ENCODE data around the gene XAGE3. TPM values are rescaled to one million over a fixed set of nuclear protein-coding genes. Genes with fewer than 3 reads are reported as not detected.
"Not testable (repeated sequence)": the region's sequence is repeated elsewhere in the genome, so short reads cannot be mapped to it uniquely, and the experiment has no call there.

XAGE3 gene
- total RNA-seq (2014; rRNA removed; shearing (Covaris generic)) = not detected in 2 replicates
- not detected in 2 replicates for polyA plus RNA-seq (2016; fragmentation: Nextera tagmentation; extraction: Ambion mirVana)

GRCh38 chrX:52867610-52868348 lies at the start of gene XAGE3:
XAGE3 (minus strand) TSS chrX:52868083; CDS start chrX:52867133, 950 bp downstream.
- no peak within 1 kb of the TSS for H3K4me2 ChIP-seq (ENCODE audit: unreplicated experiment)
- H3K27ac ChIP-seq = no peak within 1 kb of the TSS
- no peaks in the 10 kb centered on the region for H3K9me2 ChIP-seq (ENCODE audit: insufficient read depth)
- no peak within 1 kb of the TSS for H3K4me3 ChIP-seq
- H3K79me2 ChIP-seq (ENCODE audit: insufficient read depth) = no peaks in the 10 kb centered on the region
- TF ChIP-seq EZH2phosphoT487 (IDR thresholded peaks at IDR 0.05; ENCODE audit: insufficient read depth, low read depth) = no peak
- no peak for TF ChIP-seq EZH2 (IDR thresholded peaks at IDR 0.05; ENCODE audit: insufficient read depth, poor library complexity, severe bottlenecking)
- H2AFZ ChIP-seq = no peak within 1 kb of the TSS
- no peaks in the 10 kb centered on the region for H3K4me1 ChIP-seq (ENCODE audit: insufficient read depth)
- peaks cover 3% of the 10 kb centered on the region; the same call in 1 of the 2 replicates for H3K27me3 ChIP-seq (replicated peaks; ENCODE audit: insufficient read depth)
- no peaks in the 10 kb centered on the region for H4K20me1 ChIP-seq (ENCODE audit: insufficient read depth)
- no peak for DNase-seq
- in situ Hi-C loops (cut with MboI) = loop anchor here (25.0 kb wide), 1 partner anchor 280 kb away; no protein-coding TSS in a partner anchor
- H3K9me3 ChIP-seq (ENCODE audit: low read depth) = no peaks in the 10 kb centered on the region
- H3K36me3 ChIP-seq (ENCODE audit: low read depth) = no peaks in the 10 kb centered on the region
- 74 to 79% methylated on average over 15 to 33 of the region's 35 CpGs for WGBS, 2 experiments (ENCODE audit: low coverage in 1 of 2, low lambda C conversion rate in 2 of 2, missing lambda C conversion rate in 2 of 2)
- H3F3A ChIP-seq (ENCODE audit: insufficient read depth) = no peaks in the 10 kb centered on the region
- no peak within 1 kb of the TSS for H3K9ac ChIP-seq

DNA sequence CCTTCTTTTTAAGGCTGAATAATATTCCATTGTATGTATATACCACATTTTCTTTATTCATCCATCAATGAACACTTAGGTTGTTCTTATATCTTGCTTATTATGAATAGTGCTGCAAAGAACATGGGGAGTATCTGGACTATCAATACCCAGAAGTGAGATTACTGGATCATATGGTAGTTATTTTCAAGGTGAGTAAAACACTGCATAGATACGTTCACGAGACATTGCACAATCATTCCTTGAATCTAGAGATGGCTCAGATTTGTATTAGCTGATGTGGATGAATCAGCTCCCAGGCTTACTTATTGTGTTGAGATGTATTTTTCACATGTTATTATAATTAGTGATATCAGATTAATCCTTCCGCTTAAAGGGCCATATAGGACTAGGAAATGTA lies 46.8 kb upstream of the XAGE3 start:
- H3K9ac ChIP-seq; H3K9me2 ChIP-seq (ENCODE audit: insufficient read depth); H3K27me3 ChIP-seq (replicated peaks; ENCODE audit: insufficient read depth); in situ Hi-C loops (cut with MboI); H3K4me2 ChIP-seq (ENCODE audit: unreplicated experiment); H3K36me3 ChIP-seq (ENCODE audit: low read depth); H3F3A ChIP-seq (ENCODE audit: insufficient read depth); H3K79me2 ChIP-seq (ENCODE audit: insufficient read depth); H3K27ac ChIP-seq; H2AFZ ChIP-seq; H3K4me3 ChIP-seq; H3K4me1 ChIP-seq (ENCODE audit: insufficient read depth); H3K9me3 ChIP-seq (ENCODE audit: low read depth); H4K20me1 ChIP-seq (ENCODE audit: insufficient read depth); DNase-seq: not testable (repeated sequence)
- WGBS, 2 experiments (ENCODE audit: low coverage in 1 of 2, low lambda C conversion rate in 2 of 2, missing lambda C conversion rate in 2 of 2) = no CpG with 5 or more reads among the region's 3 CpGs

- DNase-seq; H2AFZ ChIP-seq; H3K9me2 ChIP-seq (ENCODE audit: insufficient read depth); H3K36me3 ChIP-seq (ENCODE audit: low read depth); H3K4me3 ChIP-seq; H3K79me2 ChIP-seq (ENCODE audit: insufficient read depth); H3K27me3 ChIP-seq (replicated peaks; ENCODE audit: insufficient read depth); H3K9ac ChIP-seq; H4K20me1 ChIP-seq (ENCODE audit: insufficient read depth); H3K9me3 ChIP-seq (ENCODE audit: low read depth); H3K4me2 ChIP-seq (ENCODE audit: unreplicated experiment); H3K27ac ChIP-seq; in situ Hi-C loops (cut with MboI); H3K4me1 ChIP-seq (ENCODE audit: insufficient read depth); H3F3A ChIP-seq (ENCODE audit: insufficient read depth): not testable (repeated sequence)
- no CpG with 5 or more reads among the region's 9 CpGs for WGBS, 2 experiments (ENCODE audit: low coverage in 1 of 2, low lambda C conversion rate in 2 of 2, missing lambda C conversion rate in 2 of 2)
Observed at GRCh38 chrX:52913681-52914080, 45.8 kb upstream of the XAGE3 start.

DNA sequence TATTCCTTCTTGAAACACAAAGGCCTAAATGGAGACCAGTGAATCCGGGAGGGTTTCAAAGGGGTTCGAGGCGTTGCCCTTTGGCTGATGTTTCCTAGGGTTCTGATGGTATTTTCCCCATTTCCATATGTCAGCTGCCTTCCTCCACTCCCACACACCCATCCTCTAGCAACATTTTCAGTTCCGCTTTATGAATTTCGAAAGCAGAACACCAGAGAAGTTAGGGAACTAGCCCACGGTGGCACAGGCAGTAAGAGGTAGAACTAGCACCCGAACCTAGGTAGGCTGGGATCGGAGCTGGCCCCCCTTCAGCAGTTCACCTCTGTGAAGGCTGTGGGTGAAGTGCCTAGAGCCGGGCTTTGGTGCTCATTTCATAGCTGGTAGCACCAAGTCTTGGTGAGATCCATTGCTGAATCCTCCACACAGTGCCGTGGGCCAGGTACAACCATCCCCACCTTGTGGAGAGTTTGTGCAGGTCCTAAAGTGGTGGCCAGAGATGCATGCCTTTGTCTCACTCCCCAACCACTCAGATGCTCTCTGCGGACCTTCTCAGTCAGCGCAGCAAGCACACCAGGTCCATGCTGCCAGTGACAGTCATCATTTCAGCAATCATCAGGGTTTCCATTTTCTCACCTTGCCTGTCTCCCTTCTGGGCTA lies 41.6 kb upstream of the XAGE3 start:
- WGBS, 2 experiments (ENCODE audit: low coverage in 1 of 2, low lambda C conversion rate in 2 of 2, missing lambda C conversion rate in 2 of 2) = no CpG with 5 or more reads among the region's 12 CpGs
- H3K4me2 ChIP-seq (ENCODE audit: unreplicated experiment); H3K27ac ChIP-seq; H3K27me3 ChIP-seq (replicated peaks; ENCODE audit: insufficient read depth); H3K79me2 ChIP-seq (ENCODE audit: insufficient read depth); H3K36me3 ChIP-seq (ENCODE audit: low read depth); H3K9ac ChIP-seq; H3K9me3 ChIP-seq (ENCODE audit: low read depth); H2AFZ ChIP-seq; H3F3A ChIP-seq (ENCODE audit: insufficient read depth); H4K20me1 ChIP-seq (ENCODE audit: insufficient read depth); in situ Hi-C loops (cut with MboI); H3K4me1 ChIP-seq (ENCODE audit: insufficient read depth); DNase-seq; H3K4me3 ChIP-seq; H3K9me2 ChIP-seq (ENCODE audit: insufficient read depth): not testable (repeated sequence)

- H3K9ac ChIP-seq; DNase-seq; H3K36me3 ChIP-seq (ENCODE audit: low read depth); H3K27me3 ChIP-seq (replicated peaks; ENCODE audit: insufficient read depth); H4K20me1 ChIP-seq (ENCODE audit: insufficient read depth); in situ Hi-C loops (cut with MboI); H2AFZ ChIP-seq; H3K79me2 ChIP-seq (ENCODE audit: insufficient read depth); H3K4me3 ChIP-seq; H3K9me3 ChIP-seq (ENCODE audit: low read depth); H3K4me2 ChIP-seq (ENCODE audit: unreplicated experiment); H3K4me1 ChIP-seq (ENCODE audit: insufficient read depth); H3K27ac ChIP-seq; H3K9me2 ChIP-seq (ENCODE audit: insufficient read depth); H3F3A ChIP-seq (ENCODE audit: insufficient read depth): not testable (repeated sequence)
- WGBS, 2 experiments (ENCODE audit: low coverage in 1 of 2, low lambda C conversion rate in 2 of 2, missing lambda C conversion rate in 2 of 2) = no CpG with 5 or more reads among the region's 17 CpGs
Observed at GRCh38 chrX:52907900-52908299, 40.0 kb upstream of the XAGE3 start.

DNA sequence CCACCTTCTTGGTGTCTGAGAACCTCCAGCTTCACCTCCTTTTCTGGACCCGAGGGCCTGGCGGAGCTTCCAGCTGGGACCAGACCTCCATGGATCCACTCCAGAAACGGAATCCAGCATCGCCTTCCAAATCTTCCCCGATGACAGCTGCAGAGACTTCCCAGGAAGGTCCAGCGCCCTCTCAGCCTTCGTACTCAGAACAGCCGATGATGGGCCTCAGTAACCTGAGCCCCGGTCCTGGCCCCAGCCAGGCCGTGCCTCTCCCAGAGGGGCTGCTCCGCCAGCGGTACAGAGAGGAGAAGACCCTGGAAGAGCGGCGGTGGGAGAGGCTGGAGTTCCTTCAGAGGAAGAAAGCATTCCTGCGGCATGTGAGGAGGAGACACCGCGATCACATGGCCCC lies 39.3 kb upstream of the XAGE3 start:
- H2AFZ ChIP-seq; H3K36me3 ChIP-seq (ENCODE audit: low read depth); H3K4me3 ChIP-seq; H3K27me3 ChIP-seq (replicated peaks; ENCODE audit: insufficient read depth); in situ Hi-C loops (cut with MboI); H3K4me2 ChIP-seq (ENCODE audit: unreplicated experiment); H3K9ac ChIP-seq; H3K9me2 ChIP-seq (ENCODE audit: insufficient read depth); H3F3A ChIP-seq (ENCODE audit: insufficient read depth); DNase-seq; H3K9me3 ChIP-seq (ENCODE audit: low read depth); H3K79me2 ChIP-seq (ENCODE audit: insufficient read depth); H3K4me1 ChIP-seq (ENCODE audit: insufficient read depth); H3K27ac ChIP-seq; H4K20me1 ChIP-seq (ENCODE audit: insufficient read depth): not testable (repeated sequence)
- WGBS, 2 experiments (ENCODE audit: low coverage in 1 of 2, low lambda C conversion rate in 2 of 2, missing lambda C conversion rate in 2 of 2) = no CpG with 5 or more reads among the region's 17 CpGs

GRCh38 chrX:52906072-52906471 lies 38.2 kb upstream of the XAGE3 start:
- H3K27me3 ChIP-seq (replicated peaks; ENCODE audit: insufficient read depth); H3K9me2 ChIP-seq (ENCODE audit: insufficient read depth); in situ Hi-C loops (cut with MboI); H3F3A ChIP-seq (ENCODE audit: insufficient read depth); H2AFZ ChIP-seq; H3K36me3 ChIP-seq (ENCODE audit: low read depth); H4K20me1 ChIP-seq (ENCODE audit: insufficient read depth); H3K79me2 ChIP-seq (ENCODE audit: insufficient read depth); H3K4me3 ChIP-seq; H3K4me1 ChIP-seq (ENCODE audit: insufficient read depth); H3K27ac ChIP-seq; H3K9me3 ChIP-seq (ENCODE audit: low read depth); H3K9ac ChIP-seq; H3K4me2 ChIP-seq (ENCODE audit: unreplicated experiment); DNase-seq: not testable (repeated sequence)
- no CpG with 5 or more reads among the region's 4 CpGs for WGBS, 2 experiments (ENCODE audit: low coverage in 1 of 2, low lambda C conversion rate in 2 of 2, missing lambda C conversion rate in 2 of 2)

All from GM23248 (cell line).